ENCODE measurements around the gene REV3L. TPM values are rescaled to one million over a fixed set of nuclear protein-coding genes. Genes with fewer than 3 reads are reported as not detected.

The REV3L gene
- total RNA-seq, 1 donor from 2014 or later: 14.2 TPM

- H3K4me3 ChIP-seq (ENCODE audit: low read depth, low read length): no peak overlapping the region
- no peak for DNase-seq (ENCODE audit: low read depth)
- no peak for TF ChIP-seq CTCF (conservative IDR thresholded peaks at IDR 0.05; ENCODE audit: low read depth, low read length)
Observed at GRCh38 chr6:111416529-111416928, 66.5 kb downstream of the REV3L start.

GRCh38 chr6:111414373-111414772 is 68.6 kb downstream of the REV3L start:
- H3K4me3 ChIP-seq (ENCODE audit: low read depth, low read length): no peak overlapping the region
- DNase-seq (ENCODE audit: low read depth): no peak
- TF ChIP-seq CTCF (conservative IDR thresholded peaks at IDR 0.05; ENCODE audit: low read depth, low read length): no peak

GRCh38 chr6:111411978-111412566 is 70.9 kb downstream of the REV3L start:
- no peak overlapping the region for H3K4me3 ChIP-seq (ENCODE audit: low read depth, low read length)
- no peak for TF ChIP-seq CTCF (conservative IDR thresholded peaks at IDR 0.05; ENCODE audit: low read depth, low read length)
- DNase-seq (ENCODE audit: low read depth): no peak

- no peak for TF ChIP-seq CTCF (conservative IDR thresholded peaks at IDR 0.05; ENCODE audit: low read depth, low read length)
- DNase-seq (ENCODE audit: low read depth): no peak
Observed at GRCh38 chr6:111411046-111411445, 72.0 kb downstream of the REV3L start.

GRCh38 chr6:111410371-111410770 is 72.6 kb downstream of the REV3L start:
- no peak for DNase-seq (ENCODE audit: low read depth)
- H3K4me3 ChIP-seq (ENCODE audit: low read depth, low read length): no peak overlapping the region
- TF ChIP-seq CTCF (conservative IDR thresholded peaks at IDR 0.05; ENCODE audit: low read depth, low read length): no peak

More at GRCh38 chr6:111411046-111411445, 72.0 kb downstream of the REV3L start:
- H3K4me3 ChIP-seq (ENCODE audit: low read depth, low read length): no peak overlapping the region

- no peak for DNase-seq (ENCODE audit: low read depth)
- no peak for TF ChIP-seq CTCF (conservative IDR thresholded peaks at IDR 0.05; ENCODE audit: low read depth, low read length)
- H3K4me3 ChIP-seq (ENCODE audit: low read depth, low read length): no peak overlapping the region
Observed at GRCh38 chr6:111409430-111409829, 73.6 kb downstream of the REV3L start.

- no peak for DNase-seq (ENCODE audit: low read depth)
- TF ChIP-seq CTCF (conservative IDR thresholded peaks at IDR 0.05; ENCODE audit: low read depth, low read length): no peak
- no peak overlapping the region for H3K4me3 ChIP-seq (ENCODE audit: low read depth, low read length)
Observed at GRCh38 chr6:111407686-111408085, 75.3 kb downstream of the REV3L start.
